K562 (cell line): ENCODE measurements around the gene PCBP3.

Experiments used
- CHD1 ChIP-seq: fragments of 200-600 bp; sonication (generic); IDR thresholded peaks from one replicate; pipeline ENCODE4 v1.6.1; 2012; ENCODE audit warnings: mild to moderate bottlenecking, moderate library complexity, low read length, inconsistent platforms
- JUND ChIP-seq, 2 experiments: IDR thresholded peaks; 2 replicates in 1 of 2; 3 replicates in 1 of 2; pipeline ENCODE4 v1.6.1; 2011; ENCODE audit warnings: borderline replicate concordance in 2 of 2, low read depth in 2 of 2, low read length in 2 of 2, improper control_type of control experiment in 1 of 2, missing biosample characterization in 1 of 2, missing genetic modification characterization in 1 of 2, missing genetic modification reagents in 1 of 2
- NFXL1 ChIP-seq: fragments of 450-650 bp; formaldehyde crosslinking; IDR thresholded peaks from 2 replicates; pipeline ENCODE4 v1.4.0; 2021; ENCODE audit warnings: mild to moderate bottlenecking
- NR3C1 ChIP-seq: sonication (generic); formaldehyde crosslinking; IDR thresholded peaks from 2 replicates; pipeline ENCODE4 v1.8.1; 2022; ENCODE audit warnings: missing genetic modification reagents
- TBL1XR1 ChIP-seq, 2 experiments: IDR thresholded peaks; 2 replicates each; pipeline ENCODE4 v1.6.1; 2012; ENCODE audit warnings: improper control_type of control experiment in 2 of 2, low read length in 2 of 2, mild to moderate bottlenecking in 1 of 2
- TF ChIP-seq, protein P1 (sequence below), 3 experiments: IDR thresholded peaks in 2 of 3; conservative IDR thresholded peaks in 1 of 3; 2 replicates each; pipeline ENCODE4 v1.5.1; 2011 to 2012; ENCODE audit warnings: low read length in 3 of 3, mild to moderate bottlenecking in 3 of 3, control low read depth in 2 of 3, improper control_type of control experiment in 1 of 3, inconsistent platforms in 1 of 3, low read depth in 1 of 3, mixed read lengths in 1 of 3, moderate library complexity in 1 of 3; ENCODE audit not compliant: insufficient read depth in 2 of 3
- TF ChIP-seq, protein P2 (sequence below): fragments of 250-450 bp; sonication (Bioruptor Pico); IDR thresholded peaks from 2 replicates; pipeline ENCODE4 v1.4.0; 2020; ENCODE audit warnings: mild to moderate bottlenecking, moderate library complexity
- TF ChIP-seq, protein P3 (sequence below): fragments of 450-650 bp; IDR thresholded peaks from 2 replicates; pipeline ENCODE4 v1.6.1; 2016; ENCODE audit warnings: borderline replicate concordance

DNA sequence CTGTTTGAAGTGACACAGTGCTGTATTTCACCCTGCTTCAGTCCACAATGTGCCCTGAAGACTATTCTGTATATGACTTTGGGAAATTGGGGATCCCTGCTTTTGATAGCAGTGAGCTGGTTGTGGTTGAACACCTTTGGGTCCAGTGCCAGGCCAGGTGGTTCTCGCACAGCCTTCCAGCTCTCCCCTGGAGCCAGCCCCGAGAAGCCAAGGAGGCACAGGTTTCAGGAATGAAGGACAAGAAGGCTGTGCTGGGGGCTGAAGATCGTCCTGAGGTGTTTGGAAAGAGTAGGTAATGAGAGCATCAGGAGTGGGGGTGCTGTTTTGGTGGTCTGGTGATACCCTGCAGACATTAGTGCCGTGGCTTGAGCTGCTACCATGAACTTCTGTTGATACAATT is 206.7 kb downstream of the PCBP3 start:
- TF ChIP-seq JUND (IDR thresholded peaks at IDR 0.05; ENCODE audit: borderline replicate concordance, low read depth, low read length) (no peak), JUND (tag; IDR thresholded peaks at IDR 0.05; ENCODE audit: borderline replicate concordance, low read depth, low read length) (no peak), NFXL1 (CRISPR knock-in tag) (no peak), NR3C1 (CRISPR knock-in tag) (no peak), CHD1 (no peak), TBL1XR1 (IDR thresholded peaks at IDR 0.05; ENCODE audit: low read length in 2 of 2) (no peak)
- TF ChIP-seq, protein P1, sequence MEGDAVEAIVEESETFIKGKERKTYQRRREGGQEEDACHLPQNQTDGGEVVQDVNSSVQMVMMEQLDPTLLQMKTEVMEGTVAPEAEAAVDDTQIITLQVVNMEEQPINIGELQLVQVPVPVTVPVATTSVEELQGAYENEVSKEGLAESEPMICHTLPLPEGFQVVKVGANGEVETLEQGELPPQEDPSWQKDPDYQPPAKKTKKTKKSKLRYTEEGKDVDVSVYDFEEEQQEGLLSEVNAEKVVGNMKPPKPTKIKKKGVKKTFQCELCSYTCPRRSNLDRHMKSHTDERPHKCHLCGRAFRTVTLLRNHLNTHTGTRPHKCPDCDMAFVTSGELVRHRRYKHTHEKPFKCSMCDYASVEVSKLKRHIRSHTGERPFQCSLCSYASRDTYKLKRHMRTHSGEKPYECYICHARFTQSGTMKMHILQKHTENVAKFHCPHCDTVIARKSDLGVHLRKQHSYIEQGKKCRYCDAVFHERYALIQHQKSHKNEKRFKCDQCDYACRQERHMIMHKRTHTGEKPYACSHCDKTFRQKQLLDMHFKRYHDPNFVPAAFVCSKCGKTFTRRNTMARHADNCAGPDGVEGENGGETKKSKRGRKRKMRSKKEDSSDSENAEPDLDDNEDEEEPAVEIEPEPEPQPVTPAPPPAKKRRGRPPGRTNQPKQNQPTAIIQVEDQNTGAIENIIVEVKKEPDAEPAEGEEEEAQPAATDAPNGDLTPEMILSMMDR (IDR thresholded peaks at IDR 0.05 in 2 of 3, conservative IDR thresholded peaks at IDR 0.05 in 1 of 3; ENCODE audit: insufficient read depth in 2 of 3, low read depth in 1 of 3, low read length in 3 of 3), result no peak
- TF ChIP-seq, protein P2, sequence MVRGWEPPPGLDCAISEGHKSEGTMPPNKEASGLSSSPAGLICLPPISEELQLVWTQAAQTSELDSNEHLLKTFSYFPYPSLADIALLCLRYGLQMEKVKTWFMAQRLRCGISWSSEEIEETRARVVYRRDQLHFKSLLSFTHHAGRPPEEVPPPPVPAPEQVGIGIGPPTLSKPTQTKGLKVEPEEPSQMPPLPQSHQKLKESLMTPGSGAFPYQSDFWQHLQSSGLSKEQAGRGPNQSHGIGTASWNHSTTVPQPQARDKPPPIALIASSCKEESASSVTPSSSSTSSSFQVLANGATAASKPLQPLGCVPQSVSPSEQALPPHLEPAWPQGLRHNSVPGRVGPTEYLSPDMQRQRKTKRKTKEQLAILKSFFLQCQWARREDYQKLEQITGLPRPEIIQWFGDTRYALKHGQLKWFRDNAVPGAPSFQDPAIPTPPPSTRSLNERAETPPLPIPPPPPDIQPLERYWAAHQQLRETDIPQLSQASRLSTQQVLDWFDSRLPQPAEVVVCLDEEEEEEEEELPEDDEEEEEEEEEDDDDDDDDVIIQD (CRISPR knock-in tag), result no peak
- TF ChIP-seq, protein P3, sequence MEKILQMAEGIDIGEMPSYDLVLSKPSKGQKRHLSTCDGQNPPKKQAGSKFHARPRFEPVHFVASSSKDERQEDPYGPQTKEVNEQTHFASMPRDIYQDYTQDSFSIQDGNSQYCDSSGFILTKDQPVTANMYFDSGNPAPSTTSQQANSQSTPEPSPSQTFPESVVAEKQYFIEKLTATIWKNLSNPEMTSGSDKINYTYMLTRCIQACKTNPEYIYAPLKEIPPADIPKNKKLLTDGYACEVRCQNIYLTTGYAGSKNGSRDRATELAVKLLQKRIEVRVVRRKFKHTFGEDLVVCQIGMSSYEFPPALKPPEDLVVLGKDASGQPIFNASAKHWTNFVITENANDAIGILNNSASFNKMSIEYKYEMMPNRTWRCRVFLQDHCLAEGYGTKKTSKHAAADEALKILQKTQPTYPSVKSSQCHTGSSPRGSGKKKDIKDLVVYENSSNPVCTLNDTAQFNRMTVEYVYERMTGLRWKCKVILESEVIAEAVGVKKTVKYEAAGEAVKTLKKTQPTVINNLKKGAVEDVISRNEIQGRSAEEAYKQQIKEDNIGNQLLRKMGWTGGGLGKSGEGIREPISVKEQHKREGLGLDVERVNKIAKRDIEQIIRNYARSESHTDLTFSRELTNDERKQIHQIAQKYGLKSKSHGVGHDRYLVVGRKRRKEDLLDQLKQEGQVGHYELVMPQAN, result no peak
